Uterus (tissue), 2 donors: ENCODE data around the gene LRRC71.

Experiments used
- CTCF ChIP-seq, 4 experiments: fragments of 200-600 bp in 2 of 4; fragments of 450-650 bp in 2 of 4; sonication (generic) in 2 of 4; IDR thresholded peaks; one replicate each; pipeline ENCODE4 v1.5.1; 2016 to 2019; ENCODE audit warnings: antibody characterized with exemption in 4 of 4, mild to moderate bottlenecking in 2 of 4, moderate library complexity in 1 of 4
- POLR2A ChIP-seq, 2 donors: fragments of 450-650 bp; IDR thresholded peaks; one replicate each; pipeline ENCODE4 v1.6.1; 2016; ENCODE audit warnings: antibody characterized with exemption in 2 of 2, mild to moderate bottlenecking in 1 of 2, moderate library complexity in 1 of 2

- no peak for TF ChIP-seq CTCF (IDR thresholded peaks at IDR 0.05)
- TF ChIP-seq POLR2A (IDR thresholded peaks at IDR 0.05), result no peak
Observed at GRCh38 chr1:156873659-156874058, 46.8 kb upstream of the LRRC71 start.
